ENCODE measurements around the gene SCGB1D1. TPM values are rescaled to one million over a fixed set of nuclear protein-coding genes. Genes with fewer than 3 reads are reported as not detected.

The SCGB1D1 gene
- total RNA-seq, 4 donors from 2014 or later: not detected

- Histone ChIP-seq H3K9me3 (no peaks in the 10 kb centered on the region), H3K4me3 (no peak overlapping the region), H3K27me3 (peaks cover 50% of the 10 kb centered on the region), H3K27ac (no peak overlapping the region), H3K4me1 (peaks cover 0 to 7% (median 2%) of the 10 kb centered on the region in 4 donors), H3K36me3 (no peaks in the 10 kb centered on the region)
- TF ChIP-seq EP300 (IDR thresholded peaks at IDR 0.05; ENCODE audit: low read depth) (no peak), CTCF (IDR thresholded peaks at IDR 0.05) (no peak), POLR2A (IDR thresholded peaks at IDR 0.05) (no peak), POLR2AphosphoS5 (IDR thresholded peaks at IDR 0.05) (no peak)
- WGBS, 2 donors (ENCODE audit: low coverage in 1 of 2): 78% methylated on average over 1 of the region's 1 CpG; no CpG with 5 or more reads in 1 of the 2 donors
- in situ Hi-C loops (cut with MboI; ENCODE audit: low pct_ligation_motif_present in 1 of 4, low pct_unique_long_range_greater_than_20kb in 1 of 4, low sequenced_read_pairs in 3 of 4): loop anchor here in 2 of 4 donors (10.0 kb wide), 1 partner anchor 145 kb away; no protein-coding TSS in a partner anchor
- no peak for DNase-seq
- intact Hi-C loops (cut with DNase I; ENCODE audit: low total_unique reads): loop anchor here (5.0 kb wide), 1 partner anchor 137 kb away; no protein-coding TSS in a partner anchor
Observed at GRCh38 chr11:62169935-62170334, 20.1 kb upstream of the SCGB1D1 start.

GRCh38 chr11:62171261-62171723 is 18.7 kb upstream of the SCGB1D1 start:
- 3 to 14% methylated on average over 1 to 14 of the region's 14 CpGs for WGBS, 2 donors (ENCODE audit: low coverage in 1 of 2)
- Histone ChIP-seq H3K36me3 (no peaks in the 10 kb centered on the region), H3K9me3 (no peaks in the 10 kb centered on the region), H3K4me1 (peaks cover 0 to 7% (median 2%) of the 10 kb centered on the region in 4 donors), H3K27ac (no peak overlapping the region), H3K4me3 (no peak overlapping the region), H3K27me3 (peaks cover 59% of the 10 kb centered on the region)
- in situ Hi-C loops (cut with MboI; ENCODE audit: low pct_ligation_motif_present in 1 of 4, low pct_unique_long_range_greater_than_20kb in 1 of 4, low sequenced_read_pairs in 3 of 4): loop anchor here in 2 of 4 donors (10.0 kb wide), 1 partner anchor 144 kb away; no protein-coding TSS in a partner anchor
- DNase-seq: peak; percentile 85
- intact Hi-C loops (cut with DNase I; ENCODE audit: low total_unique reads): no loop called here
- TF ChIP-seq EP300 (IDR thresholded peaks at IDR 0.05; ENCODE audit: low read depth) (no peak), CTCF (IDR thresholded peaks at IDR 0.05) (peak; percentile 58 to 73 (median 72))

GRCh38 chr11:62172294-62172693 is 17.7 kb upstream of the SCGB1D1 start:
- TF ChIP-seq POLR2AphosphoS5 (IDR thresholded peaks at IDR 0.05) (no peak), EP300 (IDR thresholded peaks at IDR 0.05; ENCODE audit: low read depth) (no peak), CTCF (IDR thresholded peaks at IDR 0.05) (no peak), POLR2A (IDR thresholded peaks at IDR 0.05) (no peak)
- DNase-seq: no peak
- peaks cover 59% of the 10 kb centered on the region for H3K27me3 ChIP-seq
- H3K9me3 ChIP-seq: no peaks in the 10 kb centered on the region
- H3K4me1 ChIP-seq: peaks cover 0 to 7% (median 2%) of the 10 kb centered on the region in 4 donors
- intact Hi-C loops (cut with DNase I; ENCODE audit: low total_unique reads): no loop called here
- no peaks in the 10 kb centered on the region for H3K36me3 ChIP-seq
- no peak overlapping the region for H3K4me3 ChIP-seq
- WGBS, 2 donors (ENCODE audit: low coverage in 1 of 2): 24 to 51% methylated on average over 3 to 7 of the region's 7 CpGs
- H3K27ac ChIP-seq: no peak overlapping the region
- in situ Hi-C loops (cut with MboI; ENCODE audit: low pct_ligation_motif_present in 1 of 4, low pct_unique_long_range_greater_than_20kb in 1 of 4, low sequenced_read_pairs in 3 of 4): loop anchor here in 2 of 4 donors (10.0 kb wide), 1 partner anchor 143 kb away; no protein-coding TSS in a partner anchor

GRCh38 chr11:62176766-62177165 is 13.2 kb upstream of the SCGB1D1 start:
- Histone ChIP-seq H3K4me3 (no peak overlapping the region), H3K4me1 (no peaks in the 10 kb centered on the region), H3K27ac (no peak overlapping the region), H3K9me3 (no peaks in the 10 kb centered on the region), H3K27me3 (peaks cover 58% of the 10 kb centered on the region), H3K36me3 (no peaks in the 10 kb centered on the region)
- DNase-seq: no peak
- 29 to 34% methylated on average over 3 of the region's 3 CpGs for WGBS, 2 donors (ENCODE audit: low coverage in 1 of 2)
- TF ChIP-seq POLR2AphosphoS5 (IDR thresholded peaks at IDR 0.05): no peak
- TF ChIP-seq POLR2A (IDR thresholded peaks at IDR 0.05): no peak
- no peak for TF ChIP-seq CTCF (IDR thresholded peaks at IDR 0.05)
- TF ChIP-seq EP300 (IDR thresholded peaks at IDR 0.05; ENCODE audit: low read depth): no peak
- in situ Hi-C loops (cut with MboI; ENCODE audit: low pct_ligation_motif_present in 1 of 4, low pct_unique_long_range_greater_than_20kb in 1 of 4, low sequenced_read_pairs in 3 of 4) (loop anchor here in 2 of 4 donors (10.0 kb wide), 1 partner anchor 138 kb away; no protein-coding TSS in a partner anchor), intact Hi-C loops (cut with DNase I; ENCODE audit: low total_unique reads) (no loop called here)
